ENCODE measurements around the gene SLC16A9.

SLC16A9 gene

GRCh38 chr10:59625721-59626522 is 83.7 kb downstream of the SLC16A9 start:
- DNase-seq, result peak; percentile 70

- no peak for DNase-seq
Observed at GRCh38 chr10:59624951-59625350, 84.7 kb downstream of the SLC16A9 start.

GRCh38 chr10:59624136-59624535 is 85.5 kb downstream of the SLC16A9 start:
- DNase-seq, result no peak

- DNase-seq, result peak; percentile 1
Observed at GRCh38 chr10:59623133-59624121, 86.2 kb downstream of the SLC16A9 start.

GRCh38 chr10:59622320-59623132 is 87.1 kb downstream of the SLC16A9 start:
- DNase-seq, result peak; percentile 37

- no peak for DNase-seq
Observed at GRCh38 chr10:59621771-59622170, 87.9 kb downstream of the SLC16A9 start.

- DNase-seq, result no peak
Observed at GRCh38 chr10:59618666-59619065, 91.0 kb downstream of the SLC16A9 start.

- DNase-seq, result no peak
Observed at GRCh38 chr10:59617996-59618395, 91.7 kb downstream of the SLC16A9 start.

- no peak for DNase-seq
Observed at GRCh38 chr10:59611048-59611447, 98.6 kb downstream of the SLC16A9 start.

- no peak for DNase-seq
Observed at GRCh38 chr10:59607970-59608369, 101.7 kb downstream of the SLC16A9 start.

- no peak for DNase-seq
Observed at GRCh38 chr10:59606551-59606961, 103.1 kb downstream of the SLC16A9 start.

GRCh38 chr10:59601985-59602384 is 107.7 kb downstream of the SLC16A9 start:
- DNase-seq, result no peak

All from NCI-H1092 treated with DMSO at 0.1 percent for 48 hours (cell line).